ENCODE measurements around the gene MAVS.
"Not testable (repeated sequence)": the region's sequence is repeated elsewhere in the genome, so short reads cannot be mapped to it uniquely, and the experiment has no call there.

Gene MAVS

DNA sequence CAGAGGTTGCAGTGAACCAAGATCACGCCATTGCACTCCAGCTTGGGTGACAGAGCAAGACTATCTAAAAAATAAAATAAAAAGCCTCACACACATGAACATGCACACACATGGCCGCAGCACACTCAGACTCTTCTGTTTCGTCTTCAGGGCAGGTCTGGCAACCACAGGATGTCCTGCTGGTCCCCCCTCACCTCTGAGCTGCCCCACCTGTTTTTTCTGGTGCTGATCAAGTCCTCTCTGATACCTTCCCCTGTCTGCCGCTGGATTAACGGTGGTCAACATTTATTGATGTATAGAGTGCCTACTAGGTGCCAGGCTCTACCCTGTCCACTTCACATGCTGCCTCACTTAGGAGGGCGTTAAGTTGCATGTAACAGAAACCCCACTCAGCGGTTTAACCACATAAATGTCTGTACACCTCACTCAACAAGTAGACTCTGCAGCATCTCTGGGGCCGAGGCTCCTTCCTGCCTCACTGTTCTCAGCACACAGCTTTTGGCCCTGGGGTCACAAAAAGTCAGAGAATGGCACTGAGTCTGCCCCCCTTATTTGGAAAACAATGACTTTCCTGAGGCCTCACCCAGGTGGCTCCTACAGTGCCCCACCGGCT is 30.8 kb upstream of the MAVS start:
- DNase-seq: no peak

DNA sequence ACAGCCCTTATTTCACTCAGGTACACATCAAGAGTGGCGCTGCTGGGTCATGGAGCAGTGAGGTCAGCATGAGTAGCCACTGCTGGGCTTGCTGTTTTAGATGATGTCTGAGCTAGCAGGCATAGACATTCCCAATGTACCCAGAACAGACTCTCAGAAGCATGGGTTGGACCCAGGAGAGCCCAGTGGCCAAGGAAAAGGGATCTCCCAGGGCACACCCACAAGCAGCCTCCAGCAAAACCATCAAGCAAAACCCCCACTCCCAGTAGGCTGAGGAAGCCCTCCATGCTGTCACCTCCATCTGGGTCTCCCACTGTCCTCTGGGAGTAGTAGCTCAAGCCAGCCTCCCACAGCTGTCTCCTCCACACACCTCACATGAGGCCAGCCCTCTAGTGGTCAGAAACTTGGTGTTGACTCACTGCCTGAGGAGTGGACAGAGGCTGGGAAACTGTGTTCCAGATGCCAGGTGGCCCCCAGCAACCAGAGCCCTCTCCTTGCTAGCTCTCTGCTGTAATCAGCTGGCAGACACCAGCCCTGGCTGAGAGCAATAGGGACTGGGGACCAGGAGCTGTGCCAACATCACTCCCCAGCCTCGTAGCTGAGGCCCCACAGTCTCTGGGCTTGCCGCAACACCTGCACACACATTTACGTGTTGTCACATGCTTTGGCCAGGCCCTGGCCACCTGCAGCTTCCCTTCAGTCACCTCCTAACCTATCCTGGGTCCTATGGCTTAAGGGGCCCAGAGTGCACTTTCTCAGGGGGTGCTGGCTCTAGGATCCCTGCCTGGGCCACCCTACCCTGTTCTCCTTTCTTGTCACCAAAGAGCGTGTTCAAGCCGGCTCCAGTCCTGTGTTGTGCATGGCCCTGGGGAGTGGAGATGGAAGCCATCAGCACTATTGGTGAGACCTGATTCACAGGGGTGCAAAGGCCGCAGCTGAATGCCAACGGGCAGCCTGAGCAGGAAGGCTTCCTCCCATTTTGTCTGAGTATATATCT is 28.2 kb upstream of the MAVS start:
- peak; percentile 34 for DNase-seq

DNA sequence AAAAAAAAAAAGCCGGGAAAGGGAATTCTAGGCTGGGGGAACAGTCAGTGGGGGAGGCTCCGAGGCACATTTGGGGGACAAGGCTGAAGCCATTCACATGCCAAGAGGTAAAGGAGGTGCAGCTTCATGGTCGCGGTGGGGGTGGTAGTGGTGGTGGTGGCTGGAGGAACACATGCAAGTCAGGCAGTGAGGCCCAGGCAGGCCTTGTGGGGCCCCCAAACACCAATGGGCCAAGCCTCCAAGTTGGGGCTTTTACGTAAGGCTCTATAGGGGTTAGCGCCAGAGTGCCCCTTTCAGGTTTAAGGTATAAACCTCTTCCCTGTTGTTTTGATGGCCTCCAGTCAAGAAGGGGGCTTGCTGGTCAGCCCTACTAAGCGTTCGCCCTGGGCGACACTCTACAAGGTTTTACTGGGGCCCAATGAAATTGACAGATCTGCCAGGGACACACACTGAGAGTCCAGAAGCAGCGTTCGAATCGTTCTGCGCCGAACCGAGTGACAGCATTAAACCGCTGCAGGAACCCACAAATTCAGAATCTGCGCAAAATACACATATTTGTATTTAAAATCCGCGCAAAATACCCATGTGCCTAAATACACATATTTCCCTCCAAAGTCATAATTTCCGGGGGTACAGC is 27.1 kb upstream of the MAVS start:
- no peak for DNase-seq

- DNase-seq: peak; percentile 93
Observed at GRCh38 chr20:3820048-3820900, 26.4 kb upstream of the MAVS start, which contains the start of gene AP5S1. AP5S1 (plus strand) TSS chr20:3820547; CDS start chr20:3822118, 1,571 bp downstream.

DNA sequence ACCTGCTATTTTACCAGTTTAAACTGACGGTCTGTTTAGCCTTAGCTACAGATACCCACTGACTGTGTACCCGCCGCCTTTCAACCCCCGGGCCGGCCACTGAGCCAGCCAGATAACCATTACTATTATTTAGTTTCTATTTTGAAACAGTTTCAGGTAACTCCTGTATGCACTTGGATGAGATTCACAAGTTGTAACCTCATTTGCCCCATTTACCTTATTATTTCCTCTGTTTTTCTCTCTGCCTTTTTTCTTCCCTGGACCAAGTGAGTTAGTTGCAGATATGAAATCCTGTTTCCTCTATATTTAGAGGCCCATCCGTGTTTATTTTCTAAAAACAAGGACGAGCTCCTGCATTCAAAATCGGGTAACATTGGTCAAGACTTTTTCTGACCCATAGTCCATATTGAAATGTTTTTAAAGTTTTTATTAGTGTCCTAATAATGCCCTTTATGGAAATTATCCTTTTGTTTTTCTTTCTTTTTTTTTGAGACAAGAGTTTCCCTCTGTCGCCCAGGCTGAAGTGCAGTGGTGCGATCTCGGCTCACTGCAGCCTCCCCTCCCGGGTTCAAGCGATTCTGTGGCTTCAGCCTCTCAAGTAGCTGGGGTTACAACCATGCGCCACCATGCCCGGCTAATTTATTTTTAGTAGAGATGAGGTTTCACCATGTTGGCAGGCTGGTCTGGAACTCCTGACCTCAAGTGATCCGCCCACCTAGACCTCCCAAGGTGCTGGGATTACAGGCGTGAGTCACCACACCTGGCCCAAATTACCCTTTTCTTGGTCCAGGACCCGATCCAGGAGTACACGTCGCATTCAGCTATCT is 25.5 kb upstream of the MAVS start:
- no peak for DNase-seq

DNA sequence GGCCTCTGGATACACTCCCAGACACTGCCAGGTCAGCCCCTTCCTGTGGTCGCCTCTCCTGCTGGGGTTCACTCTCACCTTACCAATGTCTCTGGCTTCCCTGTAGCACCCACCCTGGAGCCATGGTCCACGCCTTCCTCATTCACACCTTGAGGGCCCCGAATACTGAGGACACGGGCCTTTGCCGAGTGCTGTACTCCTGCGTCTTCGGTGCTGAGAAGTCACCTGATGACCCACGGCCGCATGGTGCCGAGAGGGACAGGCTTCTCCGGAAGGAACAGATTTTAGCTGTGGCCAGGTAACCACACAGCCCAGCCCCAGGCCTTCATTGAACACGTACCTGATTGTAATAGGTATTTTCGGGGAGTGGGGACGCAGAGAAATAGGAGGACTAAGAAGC is 24.6 kb upstream of the MAVS start:
- no peak for DNase-seq

GRCh38 chr20:3823881-3824280 is 22.8 kb upstream of the MAVS start:
- DNase-seq: no peak

- no peak for DNase-seq
Observed at GRCh38 chr20:3825526-3825925, 21.1 kb upstream of the MAVS start.

GRCh38 chr20:3826420-3826819 is 20.2 kb upstream of the MAVS start:
- no peak for DNase-seq

DNA sequence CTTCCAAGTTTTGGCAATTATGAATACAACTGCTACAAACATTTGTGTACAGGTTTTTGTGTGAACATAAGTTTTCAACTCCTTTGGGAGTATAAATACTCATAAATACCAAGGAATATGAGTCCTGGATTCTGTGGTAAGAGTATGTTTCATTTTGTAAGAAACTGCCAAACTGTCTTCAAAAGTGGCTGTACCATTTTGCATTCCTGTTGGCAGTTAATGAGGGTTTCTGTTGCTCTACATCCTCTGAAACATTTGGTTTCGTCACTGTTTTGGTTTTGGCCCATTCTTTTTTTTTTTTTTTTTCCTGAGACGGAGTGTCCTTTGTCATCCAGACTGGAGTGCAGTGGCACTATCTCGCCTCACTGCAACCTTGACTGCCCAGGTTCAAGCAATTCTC is 17.8 kb upstream of the MAVS start:
- DNase-seq: no peak

DNA sequence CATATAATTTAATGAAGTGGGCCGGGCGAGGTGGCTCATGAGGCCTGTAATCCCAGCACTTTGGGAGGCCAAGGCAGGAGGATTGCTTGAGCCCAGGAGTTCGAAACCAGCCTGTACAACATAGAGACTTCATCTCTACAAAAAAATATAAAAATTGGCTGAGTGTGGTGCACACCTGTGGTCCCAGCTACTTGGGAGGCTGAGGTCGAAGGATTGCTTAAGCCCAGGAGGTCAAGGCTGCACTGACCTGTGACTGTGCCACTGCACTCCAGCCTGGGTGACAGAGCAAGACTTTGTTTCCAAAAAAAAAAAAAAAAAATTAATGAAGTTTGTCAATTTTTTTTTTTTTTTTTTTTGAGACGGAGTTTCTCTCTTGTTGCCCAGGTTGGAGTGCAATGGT is 16.7 kb upstream of the MAVS start:
- DNase-seq: not testable (repeated sequence)

DNA sequence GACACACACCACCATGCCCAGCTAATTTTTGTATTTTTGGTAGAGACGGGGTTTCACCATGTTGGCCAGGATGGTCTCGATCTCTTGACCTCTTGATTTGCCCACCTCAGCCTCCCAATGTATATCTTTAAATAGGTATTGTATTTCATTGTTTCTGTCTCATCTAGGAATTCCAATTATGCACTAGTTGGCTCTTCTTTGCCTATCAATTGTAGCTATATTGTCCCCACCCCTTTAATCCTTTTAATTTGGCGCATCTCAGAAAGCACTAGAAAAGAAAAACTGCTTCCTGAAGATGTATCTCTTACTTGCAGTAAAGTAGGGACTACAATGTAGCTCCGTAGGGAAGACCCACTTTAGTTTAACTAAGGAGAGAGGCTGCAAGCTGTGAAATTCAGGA is 10.5 kb upstream of the MAVS start:
- no peak for DNase-seq

DNA sequence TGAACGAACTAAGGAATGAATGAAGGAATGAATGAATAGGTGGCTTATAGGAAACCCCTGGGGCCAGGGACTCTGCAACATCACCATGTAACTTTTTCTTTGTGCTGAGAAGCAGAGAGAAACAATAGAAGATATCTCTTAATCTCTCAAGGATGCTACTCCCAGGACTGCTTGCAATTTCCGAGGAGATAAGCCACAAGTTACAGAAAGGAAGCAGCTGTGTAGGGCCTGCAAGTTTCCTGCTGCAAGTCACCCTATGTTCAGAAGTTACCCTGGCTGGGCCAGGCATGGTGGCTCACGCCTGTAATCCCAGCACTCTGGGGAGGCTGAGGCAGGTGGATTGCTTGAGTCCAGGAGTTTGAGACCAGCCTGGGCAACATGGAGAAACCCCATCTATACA is 7.3 kb upstream of the MAVS start:
- DNase-seq: no peak

DNA sequence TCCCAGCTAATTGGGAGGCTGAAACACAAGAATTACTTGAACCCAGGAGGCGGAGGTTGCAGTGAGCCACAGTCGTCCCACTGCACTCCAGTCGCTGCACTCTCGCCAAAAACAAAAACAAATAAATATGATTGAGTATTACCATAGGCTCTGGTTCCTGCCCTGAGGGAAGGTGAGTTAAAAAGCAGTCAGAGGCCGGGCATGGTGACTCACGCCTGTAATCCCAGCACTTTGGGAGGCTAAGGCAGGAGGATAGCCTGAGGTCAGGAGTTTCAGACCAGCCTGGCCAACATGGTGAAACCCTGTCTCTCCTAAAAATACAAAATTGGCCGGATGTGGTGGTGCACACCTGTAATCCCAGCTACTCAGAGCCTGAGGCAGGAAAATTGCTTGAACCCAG is 6.4 kb upstream of the MAVS start:
- DNase-seq: not testable (repeated sequence)

DNA sequence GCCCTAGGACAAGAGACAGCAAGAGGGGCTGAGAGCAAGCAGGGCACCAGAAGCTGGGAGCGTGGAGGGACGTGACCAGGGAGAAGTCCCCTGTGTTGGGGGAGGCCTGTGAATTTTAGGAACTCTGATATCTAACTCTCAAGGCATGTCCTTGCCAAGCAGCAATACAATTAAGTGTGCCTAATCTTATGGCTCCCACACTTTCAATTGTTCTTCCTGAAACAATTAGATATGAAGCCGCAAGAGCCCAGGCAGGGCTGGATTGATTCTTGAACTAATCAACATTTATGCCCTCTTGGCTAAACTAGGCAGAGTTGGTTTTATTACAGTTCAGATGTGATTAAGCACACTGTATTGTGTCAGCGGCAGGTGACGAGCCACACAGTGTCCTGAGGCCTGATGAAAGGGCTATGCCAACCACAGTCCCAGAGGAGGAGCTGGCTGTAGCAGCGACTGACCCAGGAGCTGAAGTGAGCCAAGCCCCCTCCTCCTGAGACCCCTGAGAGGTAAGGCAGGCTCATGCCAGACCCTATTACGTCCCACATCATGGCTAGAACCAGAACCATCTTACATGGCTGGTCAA is 4.2 kb upstream of the MAVS start:
- DNase-seq: no peak

GRCh38 chr20:3843490-3843889 is 3.1 kb upstream of the MAVS start:
- no peak for DNase-seq

GRCh38 chr20:3843990-3844619 is 2.5 kb upstream of the MAVS start:
- DNase-seq: not testable (repeated sequence)

- DNase-seq: no peak
Observed at GRCh38 chr20:3846378-3846739, 275 bp upstream of the MAVS start.

GRCh38 chr20:3847429-3847940 is 851 bp downstream of the MAVS start:
- DNase-seq: no peak

DNA sequence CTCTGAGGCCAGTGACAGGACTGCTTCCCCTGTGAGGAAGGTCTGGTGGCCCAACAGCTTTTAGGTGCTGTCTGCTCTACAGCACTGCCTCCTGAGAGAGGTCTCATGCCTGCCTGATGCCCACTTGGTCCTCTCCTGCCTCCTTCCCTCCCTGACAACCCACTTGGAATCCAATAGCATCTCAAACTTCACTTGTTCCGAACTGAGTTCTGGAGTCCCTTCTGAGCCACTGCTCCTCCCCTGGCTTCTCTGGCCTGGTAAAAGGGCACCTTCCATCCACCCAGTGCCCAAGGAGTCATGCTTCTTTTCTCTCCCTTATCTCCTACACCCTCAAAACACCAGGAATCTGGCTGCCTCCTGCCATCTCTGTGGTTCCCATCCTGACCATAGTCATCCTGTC is 1.9 kb downstream of the MAVS start:
- no peak for DNase-seq

GRCh38 chr20:3854462-3854871 is 7.8 kb downstream of the MAVS start:
- DNase-seq: no peak
